ENCODE data around the gene COPZ1. TPM values are rescaled to one million over a fixed set of nuclear protein-coding genes. Genes with fewer than 3 reads are reported as not detected.

The COPZ1 gene
- total RNA-seq, 1 experiment from 2014 or later = 104 TPM

DNA sequence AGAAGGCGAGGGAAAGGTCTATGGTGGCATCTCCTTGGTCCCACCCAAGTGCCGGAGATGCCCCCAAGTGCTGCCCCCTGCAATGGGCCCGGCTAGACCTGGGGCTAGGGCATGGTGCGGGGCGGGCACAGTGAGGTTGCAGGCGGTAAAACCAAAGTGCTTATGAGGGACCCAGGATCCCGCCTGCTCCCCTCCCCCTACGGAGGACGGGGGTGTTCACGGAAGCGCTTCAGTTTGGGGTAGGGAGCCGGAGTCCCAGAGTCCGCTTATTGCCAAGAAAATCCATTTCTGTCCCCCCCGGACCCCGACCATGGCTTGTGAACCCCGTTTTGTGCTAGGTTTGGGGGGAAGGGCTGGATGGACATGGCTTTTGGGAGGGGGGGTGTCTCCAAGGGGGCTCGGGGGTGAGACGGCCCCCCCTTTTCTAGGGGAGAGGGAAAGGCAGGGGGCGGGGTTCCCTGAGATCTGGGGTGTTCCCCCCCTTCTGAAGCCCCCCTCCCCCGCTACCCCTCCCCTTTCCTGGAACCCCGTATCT, 44.7 kb downstream of the COPZ1 start:
- peaks cover 23 to 24% of the 10 kb centered on the region in 2 experiments for H3K4me1 Mint-ChIP-seq
- H3K23ac ChIP-seq (ENCODE audit: insufficient read length, low read depth, low read length) = no peak overlapping the region
- H2BK20ac ChIP-seq (ENCODE audit: low read depth, low read length, poor library complexity, severe bottlenecking) = no peak overlapping the region
- H4K91ac ChIP-seq (ENCODE audit: insufficient read length, low read depth, low read length) = no peak overlapping the region
- H3K18ac ChIP-seq (ENCODE audit: insufficient read length, low read depth, low read length) = no peak overlapping the region
- no peak overlapping the region for H2BK120ac ChIP-seq (ENCODE audit: low read depth, low read length, poor library complexity, severe bottlenecking)
- H3K9me3 Mint-ChIP-seq = no peaks in the 10 kb centered on the region
- DNase-seq = peak; percentile 51
- no peaks in the 10 kb centered on the region for H3K9me3 ChIP-seq (ENCODE audit: control insufficient read depth, low read depth, low read length)
- H3K4ac ChIP-seq (ENCODE audit: low read depth, low read length) = no peak overlapping the region
- no peak overlapping the region for H2BK12ac ChIP-seq (ENCODE audit: insufficient read length, low read depth, low read length)
- peak overlapping the region in 1 of 3 experiments; percentile 34; a peak in 1 of 7 replicates for H3K27ac Mint-ChIP-seq
- peaks cover 4 to 25% (median 14%) of the 10 kb centered on the region in 3 experiments; a peak in 6 of 7 replicates for H3K36me3 Mint-ChIP-seq (ENCODE audit: insufficient read depth in 1 of 3, low read depth in 3 of 3)
- no peaks in the 10 kb centered on the region for H4K20me1 ChIP-seq (ENCODE audit: control insufficient read depth, insufficient read depth, insufficient read length)
- peaks cover 2% of the 10 kb centered on the region; the same call in 1 of the 2 replicates for H3K27me3 ChIP-seq (ENCODE audit: insufficient read depth, low read length)
- no peak overlapping the region for H2AFZ ChIP-seq (ENCODE audit: low read length)
- H3K79me1 ChIP-seq (ENCODE audit: insufficient read depth, low read depth, low read length, poor library complexity, severe bottlenecking) = no peaks in the 10 kb centered on the region
- no peak overlapping the region for H3K56ac ChIP-seq (ENCODE audit: insufficient read length, low read depth, low read length)
- H3K27ac ChIP-seq (ENCODE audit: insufficient read length, low read depth, low read length) = no peak overlapping the region
- no peak overlapping the region for H3T11ph ChIP-seq (ENCODE audit: low read length)
- H3K4me1 ChIP-seq (ENCODE audit: insufficient read depth, low read length) = no peaks in the 10 kb centered on the region
- H3K23me2 ChIP-seq (ENCODE audit: insufficient read length, low read depth, low read length, poor library complexity, severe bottlenecking) = peaks cover 12% of the 10 kb centered on the region
- H3K14ac ChIP-seq (ENCODE audit: insufficient read depth, low read length) = no peak overlapping the region
- H3K27me3 Mint-ChIP-seq (ENCODE audit: low read depth) = peaks cover 39% of the 10 kb centered on the region
- peak overlapping the region; percentile 82 for H3K4me2 ChIP-seq (ENCODE audit: insufficient read depth, insufficient read length, low read length)
- no peaks in the 10 kb centered on the region for H3K79me2 ChIP-seq (ENCODE audit: insufficient read depth, low read length)
- no CpG with 5 or more reads among the region's 21 CpGs for WGBS (ENCODE audit: extremely low coverage, insufficient read length, low lambda C conversion rate)
- H4K5ac ChIP-seq (ENCODE audit: insufficient read length, low read depth, low read length) = no peak overlapping the region
- peak overlapping the region; percentile 36 to 62; a peak in 4 of 5 replicates for H3K4me3 Mint-ChIP-seq
- TF ChIP-seq CTCF (conservative IDR thresholded peaks at IDR 0.05) = no peak
- H2BK5ac ChIP-seq (ENCODE audit: insufficient read length, low read length) = no peak overlapping the region
- H2AK5ac ChIP-seq (ENCODE audit: insufficient read length, low read length) = no peak overlapping the region
- no peak overlapping the region for H3K9ac ChIP-seq (ENCODE audit: extremely low read depth, insufficient read length, low read length)
- no peak overlapping the region for H2BK15ac ChIP-seq (ENCODE audit: low read depth, low read length)
- no peak overlapping the region for H4K8ac ChIP-seq (replicated peaks; ENCODE audit: insufficient read length, low read depth, low read length)

All from H9 (cell line).